GM06990 (cell line): ENCODE results near the gene CXorf65.

Source experiments
- DNase-seq: peaks from one replicate; pipeline ENCODE4 v3.0.0-alpha.2; 2011; ENCODE audit not compliant: insufficient read length; ENCODE audit errors: extremely low read depth
- H3K27me3 ChIP-seq: replicated peaks from 2 replicates; pipeline ENCODE4 v1.6.0; 2011; ENCODE audit warnings: low read length; ENCODE audit not compliant: control insufficient read depth, insufficient read depth
- H3K36me3 ChIP-seq: 2 replicates; pipeline ENCODE4 v1.5.1; 2011; ENCODE audit warnings: low read length; ENCODE audit not compliant: control insufficient read depth, insufficient read depth
- H3K4me3 ChIP-seq: replicated peaks from 2 replicates; pipeline ENCODE4 v1.5.1; 2011; ENCODE audit warnings: low read depth, mild to moderate bottlenecking, control low read depth, low read length
- TF ChIP-seq, protein P1 (sequence below): IDR thresholded peaks from 2 replicates; pipeline ENCODE4 v1.5.1; 2011; ENCODE audit warnings: low read length, control low read depth, mild to moderate bottlenecking, inconsistent platforms; ENCODE audit not compliant: insufficient read depth, poor library complexity, severe bottlenecking

CXorf65 gene

DNA sequence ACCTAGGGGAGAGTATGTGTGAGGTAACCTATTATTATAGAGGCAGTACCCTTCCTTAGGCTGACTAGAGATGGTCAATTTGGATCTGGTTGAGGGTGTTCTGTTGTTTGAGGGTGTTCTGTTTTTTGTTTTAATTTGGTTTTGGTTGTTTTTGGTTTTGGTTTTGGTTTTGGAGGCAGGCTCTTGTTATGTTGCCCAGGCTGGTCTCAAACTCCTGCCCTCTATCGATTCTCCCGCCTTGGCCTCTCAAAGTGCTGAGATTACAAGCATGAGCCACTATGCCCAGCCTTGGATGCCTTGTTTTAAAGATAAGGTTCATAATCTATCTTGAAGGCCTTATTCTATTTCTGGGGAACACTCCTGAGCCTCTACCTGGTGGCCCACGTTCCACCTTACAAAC lies 912 bp downstream of the CXorf65 start:
- no peaks in the 10 kb centered on the region for H3K27me3 ChIP-seq
- TF ChIP-seq, protein P1, sequence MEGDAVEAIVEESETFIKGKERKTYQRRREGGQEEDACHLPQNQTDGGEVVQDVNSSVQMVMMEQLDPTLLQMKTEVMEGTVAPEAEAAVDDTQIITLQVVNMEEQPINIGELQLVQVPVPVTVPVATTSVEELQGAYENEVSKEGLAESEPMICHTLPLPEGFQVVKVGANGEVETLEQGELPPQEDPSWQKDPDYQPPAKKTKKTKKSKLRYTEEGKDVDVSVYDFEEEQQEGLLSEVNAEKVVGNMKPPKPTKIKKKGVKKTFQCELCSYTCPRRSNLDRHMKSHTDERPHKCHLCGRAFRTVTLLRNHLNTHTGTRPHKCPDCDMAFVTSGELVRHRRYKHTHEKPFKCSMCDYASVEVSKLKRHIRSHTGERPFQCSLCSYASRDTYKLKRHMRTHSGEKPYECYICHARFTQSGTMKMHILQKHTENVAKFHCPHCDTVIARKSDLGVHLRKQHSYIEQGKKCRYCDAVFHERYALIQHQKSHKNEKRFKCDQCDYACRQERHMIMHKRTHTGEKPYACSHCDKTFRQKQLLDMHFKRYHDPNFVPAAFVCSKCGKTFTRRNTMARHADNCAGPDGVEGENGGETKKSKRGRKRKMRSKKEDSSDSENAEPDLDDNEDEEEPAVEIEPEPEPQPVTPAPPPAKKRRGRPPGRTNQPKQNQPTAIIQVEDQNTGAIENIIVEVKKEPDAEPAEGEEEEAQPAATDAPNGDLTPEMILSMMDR = no peak

DNA sequence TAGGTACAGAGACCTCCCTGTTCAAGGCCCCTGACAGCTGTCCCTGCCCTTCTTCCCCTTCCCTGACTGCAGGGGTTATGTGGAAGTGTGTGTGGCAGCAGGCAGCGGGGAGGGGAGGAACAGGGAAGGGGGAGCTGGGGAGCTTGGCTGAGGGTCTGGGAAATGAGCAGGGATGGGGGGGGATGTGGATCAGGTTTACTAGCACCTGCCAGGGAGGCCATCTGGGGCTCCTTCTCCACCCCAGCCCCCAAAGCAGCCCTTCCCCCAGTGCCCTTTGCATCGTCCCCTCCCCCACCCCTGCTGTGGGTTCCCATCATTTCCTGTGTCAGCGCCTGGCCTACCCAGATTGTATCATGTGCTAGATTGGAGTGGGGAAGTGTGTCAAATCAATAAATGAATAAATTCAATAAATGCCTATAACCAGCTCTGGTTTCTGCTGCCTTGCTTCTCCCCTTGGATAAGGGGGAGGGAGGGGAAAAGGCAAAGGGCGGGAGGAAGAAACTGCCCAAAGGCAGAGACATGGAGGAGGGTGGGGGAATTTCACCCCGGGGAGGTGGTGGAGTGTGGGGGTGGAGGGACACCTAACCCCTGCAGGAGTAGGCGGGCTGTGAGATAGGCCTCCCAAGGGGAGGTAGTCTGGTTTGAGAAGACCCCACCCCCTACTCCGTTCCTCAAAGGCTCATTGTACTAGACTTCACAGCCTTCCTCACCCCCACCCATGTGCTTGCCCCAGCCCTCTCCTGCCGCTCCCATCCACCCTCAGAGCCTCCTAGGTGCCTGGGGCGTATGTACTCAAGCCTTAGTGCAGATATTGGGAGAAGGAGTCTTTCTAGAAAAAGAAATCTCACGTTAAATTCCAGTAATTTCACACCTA lies 3.2 kb downstream of the CXorf65 start:
- peak; percentile 57 for DNase-seq
- TF ChIP-seq, protein P1 = no peak
- no peaks in the 10 kb centered on the region; the same call in 1 of the 2 replicates for H3K27me3 ChIP-seq
- H3K36me3 ChIP-seq = peaks cover 4% of the 10 kb centered on the region
- H3K4me3 ChIP-seq = no peak overlapping the region

More for the DNA sequence above, 912 bp downstream of the CXorf65 start:
- H3K36me3 ChIP-seq = peaks cover 12% of the 10 kb centered on the region
- DNase-seq = no peak
- H3K4me3 ChIP-seq = no peak overlapping the region

DNA sequence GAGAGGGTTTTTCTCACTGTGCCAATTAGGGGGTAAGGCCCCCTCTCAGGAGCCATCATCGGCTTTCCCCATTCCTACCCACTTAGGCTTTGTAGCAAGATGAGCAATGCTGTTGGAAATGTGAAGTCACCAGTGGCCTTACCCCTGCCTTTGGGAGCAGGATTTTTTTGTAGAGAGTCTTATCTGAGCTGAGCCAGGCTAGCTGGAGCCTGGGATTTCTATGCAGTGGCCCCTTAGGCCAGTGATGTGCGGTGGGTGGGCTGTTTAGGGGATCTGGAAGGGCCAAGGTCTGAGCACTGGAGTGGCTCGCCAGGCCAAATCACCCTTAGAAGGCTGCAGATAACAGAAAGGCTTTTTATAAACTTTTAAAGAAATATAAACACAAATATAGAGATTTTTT lies 4.2 kb downstream of the CXorf65 start:
- DNase-seq = no peak
- 0 out of 2 replicates have a peak, but pooled peaks cover 1% of the 10 kb centered on the region for H3K36me3 ChIP-seq
- no peak overlapping the region for H3K4me3 ChIP-seq
- H3K27me3 ChIP-seq = no peaks in the 10 kb centered on the region; the same call in 1 of the 2 replicates
- TF ChIP-seq, protein P1 = no peak

DNA sequence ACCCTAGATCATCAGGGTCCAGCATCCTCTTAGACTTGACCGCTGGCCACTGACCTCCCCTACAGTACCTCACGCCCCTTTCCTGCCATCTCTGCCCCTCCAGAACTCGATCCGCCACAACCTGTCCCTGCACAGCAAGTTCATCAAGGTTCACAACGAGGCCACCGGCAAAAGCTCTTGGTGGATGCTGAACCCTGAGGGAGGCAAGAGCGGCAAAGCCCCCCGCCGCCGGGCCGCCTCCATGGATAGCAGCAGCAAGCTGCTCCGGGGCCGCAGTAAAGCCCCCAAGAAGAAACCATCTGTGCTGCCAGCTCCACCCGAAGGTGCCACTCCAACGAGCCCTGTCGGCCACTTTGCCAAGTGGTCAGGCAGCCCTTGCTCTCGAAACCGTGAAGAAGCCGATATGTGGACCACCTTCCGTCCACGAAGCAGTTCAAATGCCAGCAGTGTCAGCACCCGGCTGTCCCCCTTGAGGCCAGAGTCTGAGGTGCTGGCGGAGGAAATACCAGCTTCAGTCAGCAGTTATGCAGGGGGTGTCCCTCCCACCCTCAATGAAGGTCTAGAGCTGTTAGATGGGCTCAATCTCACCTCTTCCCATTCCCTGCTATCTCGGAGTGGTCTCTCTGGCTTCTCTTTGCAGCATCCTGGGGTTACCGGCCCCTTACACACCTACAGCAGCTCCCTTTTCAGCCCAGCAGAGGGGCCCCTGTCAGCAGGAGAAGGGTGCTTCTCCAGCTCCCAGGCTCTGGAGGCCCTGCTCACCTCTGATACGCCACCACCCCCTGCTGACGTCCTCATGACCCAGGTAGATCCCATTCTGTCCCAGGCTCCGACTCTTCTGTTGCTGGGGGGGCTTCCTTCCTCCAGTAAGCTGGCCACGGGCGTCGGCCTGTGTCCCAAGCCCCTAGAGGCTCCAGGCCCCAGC lies 5.7 kb downstream of the CXorf65 start:
- Histone ChIP-seq H3K27me3 (no peaks in the 10 kb centered on the region; the same call in 1 of the 2 replicates), H3K4me3 (no peak overlapping the region), H3K36me3 (no peaks in the 10 kb centered on the region)
- TF ChIP-seq, protein P1 = no peak
- DNase-seq = no peak

DNA sequence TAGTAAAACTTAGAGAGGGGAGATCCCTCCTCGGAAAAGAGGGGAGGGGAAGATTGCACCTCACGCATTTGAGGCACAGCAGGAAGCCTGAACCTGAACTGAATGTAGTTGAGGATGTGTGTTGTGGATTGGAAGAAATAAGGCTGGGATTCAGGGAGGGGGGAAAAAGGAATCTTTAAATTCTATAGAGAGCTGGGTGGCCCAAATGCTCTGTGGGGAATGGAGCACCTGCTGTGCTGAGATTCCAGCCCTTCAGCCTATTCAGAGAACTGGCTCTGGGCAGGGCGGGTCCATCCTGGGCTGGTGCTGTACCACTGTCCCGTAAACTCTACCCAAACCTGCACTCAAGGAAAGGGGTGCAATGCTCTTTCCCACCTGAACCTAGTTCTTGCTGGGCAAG lies 6.8 kb downstream of the CXorf65 start:
- no peak for DNase-seq
- H3K36me3 ChIP-seq = no peaks in the 10 kb centered on the region
- TF ChIP-seq, protein P1 = no peak
- H3K4me3 ChIP-seq = no peak overlapping the region
- no peaks in the 10 kb centered on the region; the same call in 1 of the 2 replicates for H3K27me3 ChIP-seq
